ENCODE results near the gene HNRNPH1.

DNA sequence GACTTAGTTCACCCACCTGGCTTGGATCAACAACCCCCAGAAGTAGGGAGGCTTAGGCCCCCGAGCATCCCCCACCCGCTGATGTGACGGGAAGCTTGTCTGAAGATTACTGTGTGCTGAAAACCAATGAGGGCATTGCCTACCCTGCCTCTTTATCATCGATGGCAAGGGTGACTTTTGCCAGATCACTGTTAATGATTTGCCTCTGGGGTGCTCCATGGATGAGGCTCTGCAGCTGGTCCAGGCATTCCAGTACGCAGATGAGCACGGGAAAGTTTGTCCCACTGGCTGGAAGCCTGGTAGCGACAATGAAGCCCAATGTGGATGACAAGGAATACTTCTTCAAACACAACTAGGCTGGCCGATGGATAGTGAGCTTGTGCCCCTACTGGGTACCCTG is 51.1 kb downstream of the HNRNPH1 start:
- TF ChIP-seq, protein P1, sequence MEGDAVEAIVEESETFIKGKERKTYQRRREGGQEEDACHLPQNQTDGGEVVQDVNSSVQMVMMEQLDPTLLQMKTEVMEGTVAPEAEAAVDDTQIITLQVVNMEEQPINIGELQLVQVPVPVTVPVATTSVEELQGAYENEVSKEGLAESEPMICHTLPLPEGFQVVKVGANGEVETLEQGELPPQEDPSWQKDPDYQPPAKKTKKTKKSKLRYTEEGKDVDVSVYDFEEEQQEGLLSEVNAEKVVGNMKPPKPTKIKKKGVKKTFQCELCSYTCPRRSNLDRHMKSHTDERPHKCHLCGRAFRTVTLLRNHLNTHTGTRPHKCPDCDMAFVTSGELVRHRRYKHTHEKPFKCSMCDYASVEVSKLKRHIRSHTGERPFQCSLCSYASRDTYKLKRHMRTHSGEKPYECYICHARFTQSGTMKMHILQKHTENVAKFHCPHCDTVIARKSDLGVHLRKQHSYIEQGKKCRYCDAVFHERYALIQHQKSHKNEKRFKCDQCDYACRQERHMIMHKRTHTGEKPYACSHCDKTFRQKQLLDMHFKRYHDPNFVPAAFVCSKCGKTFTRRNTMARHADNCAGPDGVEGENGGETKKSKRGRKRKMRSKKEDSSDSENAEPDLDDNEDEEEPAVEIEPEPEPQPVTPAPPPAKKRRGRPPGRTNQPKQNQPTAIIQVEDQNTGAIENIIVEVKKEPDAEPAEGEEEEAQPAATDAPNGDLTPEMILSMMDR (conservative IDR thresholded peaks at IDR 0.05 in 1 of 2, IDR thresholded peaks at IDR 0.05 in 1 of 2; ENCODE audit: extremely low read depth in 1 of 2, insufficient read depth in 1 of 2, low read depth in 1 of 2, low read length in 2 of 2) = no peak
- no peak for TF ChIP-seq EZH2 (IDR thresholded peaks at IDR 0.05; ENCODE audit: borderline replicate concordance, low read length)
